Activated T-cell treated with anti-CD3 and anti-CD28 coated beads for 24 hours (primary cell): ENCODE measurements around the gene NPLOC4.
"Not testable (repeated sequence)": the region's sequence is repeated elsewhere in the genome, so short reads cannot be mapped to it uniquely, and the experiment has no call there.

Experiments
- DNase-seq: peaks from one replicate; pipeline ENCODE4 v3.0.0-alpha.2; 2020; ENCODE audit warnings: low read depth

NPLOC4 gene

GRCh38 chr17:81636505-81637288 is at the start of gene NPLOC4, which contains the start of gene TSPAN10:
NPLOC4 (minus strand) TSS chr17:81637112; CDS start chr17:81636930, 182 bp downstream.
TSPAN10 (plus strand) TSS chr17:81637196; CDS start chr17:81642413, 5,217 bp downstream.
- DNase-seq, result peak; percentile 81

- no peak for DNase-seq
Measured at GRCh38 chr17:81686614-81687013, 49.7 kb upstream of the NPLOC4 start.

GRCh38 chr17:81685108-81685507 is 48.2 kb upstream of the NPLOC4 start:
- DNase-seq, result peak; percentile 45

- DNase-seq, result no peak
Measured at GRCh38 chr17:81684442-81684911, 47.6 kb upstream of the NPLOC4 start.

- DNase-seq, result peak; percentile 98
Measured at GRCh38 chr17:81683584-81684441, 46.9 kb upstream of the NPLOC4 start, which contains the start of the genes ARL16 and HGS. ARL16 (minus strand) TSS chr17:81683797; CDS start chr17:81683753, 44 bp downstream. HGS (plus strand) TSS chr17:81684011; CDS start chr17:81684067, 56 bp downstream.

- DNase-seq, result no peak
Measured at GRCh38 chr17:81683208-81683583, 46.3 kb upstream of the NPLOC4 start.

- no peak for DNase-seq
Measured at GRCh38 chr17:81682565-81683207, 45.8 kb upstream of the NPLOC4 start.

- no peak for DNase-seq
Measured at GRCh38 chr17:81681672-81682071, 44.8 kb upstream of the NPLOC4 start.

- no peak for DNase-seq
Measured at GRCh38 chr17:81680150-81680549, 43.2 kb upstream of the NPLOC4 start.

- DNase-seq, result no peak
Measured at GRCh38 chr17:81676906-81677305, 40.0 kb upstream of the NPLOC4 start.

GRCh38 chr17:81675515-81676221 is 38.8 kb upstream of the NPLOC4 start:
- not testable (repeated sequence) for DNase-seq

- no peak for DNase-seq
Measured at GRCh38 chr17:81673561-81674258, 36.8 kb upstream of the NPLOC4 start.

- DNase-seq, result no peak
Measured at GRCh38 chr17:81672954-81673353, 36.0 kb upstream of the NPLOC4 start.

- DNase-seq, result no peak
Measured at GRCh38 chr17:81672504-81672903, 35.6 kb upstream of the NPLOC4 start.

- DNase-seq, result no peak
Measured at GRCh38 chr17:81667754-81668153, 30.8 kb upstream of the NPLOC4 start.

GRCh38 chr17:81666342-81667191 is 29.7 kb upstream of the NPLOC4 start, which contains the start of the genes CCDC137 and OXLD1:
CCDC137 (plus strand) TSS chr17:81666737; CDS start chr17:81666767, 30 bp downstream.
OXLD1 (minus strand) TSS chr17:81666605; CDS start chr17:81666577, 28 bp downstream.
- peak; percentile 90 for DNase-seq

- no peak for DNase-seq
Measured at GRCh38 chr17:81666092-81666341, 29.1 kb upstream of the NPLOC4 start.

- DNase-seq, result peak; percentile 58
Measured at GRCh38 chr17:81665205-81666091, 28.5 kb upstream of the NPLOC4 start.

- DNase-seq, result no peak
Measured at GRCh38 chr17:81664051-81664470, 27.1 kb upstream of the NPLOC4 start.
